HCEC 1CT (cell line): ENCODE data around the gene TUBGCP6.

Experiments used
- DNase-seq: peaks from one replicate; pipeline ENCODE4 v3.0.0-alpha.2; 2017

Gene TUBGCP6

GRCh38 chr22:50261615-50262459, 17.0 kb upstream of the TUBGCP6 start, which contains the start of gene MAPK12:
Gene MAPK12, minus strand, starts transcription at chr22:50261683. Its CDS starts 174 bp downstream, at chr22:50261509.
- DNase-seq: no peak

DNA sequence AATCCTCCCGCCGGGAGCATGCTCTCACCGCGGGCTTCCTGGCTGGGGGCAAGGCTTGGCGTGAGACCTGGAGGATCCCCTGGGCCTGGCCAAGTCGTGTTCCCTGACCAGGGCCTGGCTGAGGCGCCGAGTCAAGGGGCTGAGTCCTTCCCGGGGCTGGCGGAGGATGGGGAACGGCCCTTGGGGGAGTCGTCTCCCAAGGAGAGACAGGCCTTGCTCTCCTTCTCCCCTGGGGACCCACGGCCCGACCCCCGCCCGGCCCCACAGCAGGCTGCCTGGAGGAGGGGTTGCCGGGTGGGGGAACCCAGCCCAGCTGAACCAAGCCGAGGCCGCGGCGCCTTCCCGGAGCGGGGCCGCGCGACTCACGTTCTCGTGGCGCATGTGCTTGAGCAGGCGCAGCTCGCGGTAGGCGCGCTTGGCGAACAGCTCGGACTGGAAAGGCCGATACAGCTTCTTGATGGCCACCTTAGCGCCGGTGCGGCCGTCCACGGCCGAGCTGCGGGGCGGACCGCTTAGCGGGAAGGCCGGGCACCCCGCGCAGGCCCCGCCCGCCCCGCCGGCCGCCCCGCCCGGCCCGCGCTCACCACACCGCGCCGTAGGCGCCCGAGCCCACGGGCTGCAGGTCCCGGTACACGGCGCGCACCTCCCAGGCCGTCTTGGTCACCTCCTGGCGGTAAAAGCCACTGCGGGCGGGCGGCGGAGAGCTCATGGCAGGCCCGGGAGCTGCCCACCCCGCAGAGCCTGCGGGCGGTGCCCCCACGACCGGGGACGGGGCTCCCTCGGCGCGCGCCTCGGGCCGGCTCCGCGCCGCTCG, 16.2 kb upstream of the TUBGCP6 start:
- peak; percentile 61 for DNase-seq

- DNase-seq: peak; percentile 32
These were observed 15.6 kb upstream of the TUBGCP6 start for GRCh38 chr22:50260434-50260800.

GRCh38 chr22:50259302-50259701, 14.5 kb upstream of the TUBGCP6 start:
- no peak for DNase-seq

- DNase-seq: no peak
These were observed 13.8 kb upstream of the TUBGCP6 start for GRCh38 chr22:50258361-50259292.

GRCh38 chr22:50257451-50258360, 12.9 kb upstream of the TUBGCP6 start:
- no peak for DNase-seq

DNA sequence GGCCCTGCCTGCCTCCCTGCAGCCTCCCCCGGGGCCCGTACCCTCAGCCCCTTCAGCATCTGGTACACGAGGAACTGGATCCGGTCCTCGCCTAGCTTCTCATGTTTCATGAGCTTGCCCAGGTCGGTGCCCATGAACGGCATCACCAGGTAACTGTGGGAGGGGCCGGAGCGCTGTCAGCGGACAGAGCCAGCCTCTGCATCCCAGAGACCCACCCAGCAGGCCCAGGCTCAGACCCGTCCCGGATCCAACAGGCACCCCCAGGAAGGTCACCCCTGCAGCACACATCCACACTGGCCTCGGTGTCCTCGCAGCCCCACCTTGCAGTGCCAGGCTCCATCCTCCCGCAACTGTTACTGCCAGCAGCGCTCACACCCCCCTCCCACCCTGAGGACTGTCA, 12.2 kb upstream of the TUBGCP6 start:
- DNase-seq: no peak

DNA sequence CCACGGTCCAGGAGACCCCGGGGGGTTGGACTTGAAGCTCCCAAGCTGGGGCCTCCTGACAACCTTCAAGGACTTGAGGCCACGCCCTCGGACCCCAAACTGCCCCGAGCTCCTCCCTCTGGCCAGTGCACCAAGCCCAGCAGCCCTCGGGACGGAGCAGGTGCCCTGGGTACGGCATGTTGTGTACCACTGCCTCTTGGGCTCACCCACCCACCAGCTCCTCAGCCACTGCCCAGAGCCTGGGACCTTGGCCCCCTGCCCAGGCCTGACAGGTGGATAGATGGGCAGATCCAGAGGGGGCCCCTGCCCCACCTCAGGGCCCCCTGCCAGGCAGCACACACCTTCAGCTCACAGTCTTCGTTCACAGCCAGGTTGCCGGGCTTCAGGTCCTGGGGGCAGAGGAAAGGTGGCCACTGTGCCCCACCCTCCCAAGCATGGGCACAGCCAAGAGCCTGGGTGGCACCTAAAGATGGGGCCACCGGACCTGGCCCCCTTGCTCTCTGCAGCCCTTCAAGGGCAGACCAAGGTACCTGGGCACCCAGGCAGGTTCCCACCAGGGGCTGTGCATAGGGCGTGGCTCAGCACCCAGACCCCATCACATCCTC, 11.5 kb upstream of the TUBGCP6 start:
- no peak for DNase-seq

- no peak for DNase-seq
These were observed 10.8 kb upstream of the TUBGCP6 start for GRCh38 chr22:50255607-50256006.

DNA sequence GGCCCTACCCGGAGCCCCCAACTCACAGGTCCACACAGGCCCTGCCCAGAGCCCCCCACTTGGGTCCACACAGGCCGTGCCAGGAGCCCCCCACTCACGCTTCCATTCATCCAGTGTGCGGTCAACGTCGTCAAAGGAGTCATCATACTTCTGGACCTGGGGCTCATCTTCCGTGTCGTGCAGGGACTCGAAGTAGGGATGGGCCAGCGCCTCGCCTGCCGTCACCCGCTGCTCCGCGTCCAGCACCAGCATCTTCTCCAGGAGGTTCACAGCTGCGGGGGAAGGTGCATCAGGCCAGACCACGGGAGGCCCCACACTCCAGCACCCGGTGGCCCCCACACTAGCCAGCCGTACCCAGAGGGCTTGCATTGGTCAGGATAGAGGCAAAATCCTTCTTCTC, 10.3 kb upstream of the TUBGCP6 start:
- no peak for DNase-seq

DNA sequence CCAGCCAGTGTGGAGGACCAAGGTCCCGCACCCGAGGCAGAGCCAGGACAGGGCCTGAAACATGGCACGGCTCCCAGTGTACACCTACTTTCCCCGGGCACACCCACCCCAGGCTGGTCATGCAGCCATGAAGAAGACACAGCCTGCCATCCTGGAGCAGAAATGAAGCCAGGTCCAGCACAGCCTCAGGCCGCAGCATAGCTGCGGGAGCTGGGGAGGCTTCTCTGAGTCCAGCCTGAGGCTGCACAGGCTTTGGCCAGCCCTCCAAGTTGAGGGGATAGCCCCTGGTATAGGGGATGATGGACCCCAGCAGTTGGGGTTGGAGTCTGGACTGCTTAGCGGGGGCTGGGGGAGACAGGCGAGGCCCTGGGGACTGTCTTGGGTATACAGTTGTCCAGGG, 9.1 kb upstream of the TUBGCP6 start:
- no peak for DNase-seq

GRCh38 chr22:50253046-50253915, 8.5 kb upstream of the TUBGCP6 start:
- no peak for DNase-seq

GRCh38 chr22:50252082-50253045, 7.5 kb upstream of the TUBGCP6 start:
- DNase-seq: peak; percentile 59

DNA sequence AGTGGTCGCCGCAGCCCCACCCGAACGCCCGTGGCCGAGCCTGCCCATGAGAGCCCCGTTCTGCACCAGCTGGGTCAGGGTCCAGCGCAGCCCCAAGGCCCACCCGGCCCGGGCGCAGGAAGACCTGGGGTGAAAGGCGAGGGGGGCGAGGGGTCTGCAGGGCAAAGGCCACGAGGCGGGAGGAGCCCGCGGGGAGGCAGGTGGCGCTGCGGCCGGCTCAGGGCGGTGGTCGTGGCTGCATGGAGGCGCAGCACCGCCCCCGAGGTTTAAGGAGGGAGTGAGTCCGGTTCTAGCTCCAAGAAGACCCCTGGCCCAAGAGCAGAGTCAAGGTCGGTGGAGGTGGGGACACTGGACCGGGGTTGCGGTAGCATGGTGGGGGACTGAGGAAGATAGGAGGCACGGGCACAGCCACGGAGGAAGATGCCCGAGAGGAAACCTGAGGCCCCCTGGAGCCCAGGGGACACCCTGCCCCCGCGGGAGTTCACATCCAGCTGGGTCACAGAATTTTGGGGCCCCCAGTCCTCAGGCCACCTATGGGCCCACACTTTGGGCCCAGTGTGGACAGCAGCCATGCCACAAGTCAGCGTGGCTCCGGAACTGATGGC, 6.8 kb upstream of the TUBGCP6 start:
- DNase-seq: no peak

- DNase-seq: peak; percentile 81
These were observed 6.0 kb upstream of the TUBGCP6 start, which contains the start of gene HDAC10 for GRCh38 chr22:50250555-50251476. Gene HDAC10, minus strand, starts transcription at chr22:50251265. Its CDS starts 233 bp downstream, at chr22:50251032.

DNA sequence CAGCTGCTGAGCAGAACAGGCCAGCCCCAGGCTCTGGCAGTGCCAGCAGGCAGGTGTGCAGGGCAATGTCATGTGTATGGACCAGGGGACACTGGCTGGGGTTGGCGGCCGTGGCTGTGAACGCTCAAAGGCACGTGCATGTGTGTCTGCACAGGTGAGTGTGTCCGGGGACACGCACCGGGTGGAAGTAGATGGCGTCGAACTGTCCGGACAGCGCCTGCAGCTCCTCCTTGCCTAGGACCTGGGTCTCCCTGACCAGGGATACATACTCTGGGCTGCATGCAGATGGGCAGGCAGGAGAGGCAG, 5.4 kb upstream of the TUBGCP6 start:
- no peak for DNase-seq
